HCT116 (cell line): ENCODE data around the gene DCAF10. TPM values are rescaled to one million over a fixed set of nuclear protein-coding genes. Genes with fewer than 3 reads are reported as not detected.

Experiments used
- ATAC-seq: fragments of 200-7000 bp; cut with Tn5 transposase; 2 replicates; pipeline ENCODE4 v1.9.1; 2020; ENCODE audit warnings: mild to moderate bottlenecking, moderate library complexity
- BruUV-seq: library from RNA; stranded (reverse); fragments of 400-500 nt; replicated peaks from 2 replicates; lab custom pipeline; 2021; lab: Mats Ljungman, UMichigan
- CTCF ChIA-PET: fragments of 300-600 bp; sonication (Branson Sonifier 250); formaldehyde crosslinking; loops from one replicate; lab custom pipeline; 2021; ENCODE audit warnings: antibody characterized with exemption; lab: Charles Lee
- POLR2A ChIA-PET: fragments of 300-600, 350-600 bp; sonication (Branson Sonifier 250); formaldehyde crosslinking; loops from one replicate; lab custom pipeline; 2021; ENCODE audit warnings: antibody characterized with exemption; lab: Charles Lee
- RAD21 ChIA-PET, 2 experiments: fragments of 300-600 bp; sonication (Branson Sonifier 250); formaldehyde crosslinking; loops; one replicate each; lab custom pipeline; 2023; ENCODE audit warnings: low total read pairs in 2 of 2; ENCODE audit not compliant: uncharacterized antibody in 2 of 2, unreplicated experiment in 2 of 2, low non-redundant PET in 1 of 2; lab: Charles Lee
- DNase-seq: peaks from one replicate; pipeline ENCODE4 v3.0.0-alpha.2; 2010; ENCODE audit warnings: low read depth, low spot score
- H2AFZ ChIP-seq: fragments of 200-600 bp; shearing (Covaris generic), sonication (generic); 2 replicates; pipeline ENCODE4 v1.6.1; 2017; ENCODE audit warnings: low read depth, mixed run types, mixed read lengths, antibody characterized with exemption, low read length; ENCODE audit not compliant: poor library complexity, severe bottlenecking
- H3K27ac ChIP-seq: 2 replicates; pipeline ENCODE4 v1.5.1; 2012; ENCODE audit warnings: low read depth, low read length
- H3K27me3 ChIP-seq: fragments of 200-600 bp; sonication (generic); 2 replicates; pipeline ENCODE4 v1.6.1; 2016; ENCODE audit warnings: mixed run types, low read length, mixed read lengths; ENCODE audit not compliant: insufficient read depth
- H3K36me3 ChIP-seq, 2 experiments: fragments of 200-500 bp in 1 of 2; fragments of 200-600 bp in 1 of 2; sonication (Bioruptor generic) in 1 of 2; sonication (generic) in 1 of 2; 2 replicates each; pipeline versions ENCODE4 v1.5.1 to v1.6.1; 2014 to 2016; ENCODE audit warnings: low read length in 2 of 2, inconsistent platforms in 1 of 2, mixed read lengths in 1 of 2, mixed run types in 1 of 2; ENCODE audit not compliant: insufficient read depth in 2 of 2, control insufficient read depth in 1 of 2
- H3K4me1 ChIP-seq, 2 experiments: fragments of 200-600 bp in 1 of 2; sonication (generic) in 1 of 2; 2 replicates each; pipeline versions ENCODE4 v1.5.1 to v1.6.1; 2012 to 2017; ENCODE audit warnings: low read length in 2 of 2, inconsistent platforms in 1 of 2, mild to moderate bottlenecking in 1 of 2, mixed read lengths in 1 of 2, mixed run types in 1 of 2, moderate library complexity in 1 of 2; ENCODE audit not compliant: insufficient read depth in 2 of 2, control insufficient read depth in 1 of 2
- H3K4me2 ChIP-seq: fragments of 200-600 bp; sonication (generic); 2 replicates; pipeline ENCODE4 v1.6.1; 2017; ENCODE audit warnings: mixed run types, low read length, mixed read lengths
- H3K4me3 ChIP-seq, 2 experiments: fragments of 200-600 bp in 1 of 2; sonication (generic) in 1 of 2; replicated peaks in 1 of 2; 2 replicates each; pipeline ENCODE4 v1.5.1; 2011 to 2016; ENCODE audit warnings: low read length in 2 of 2, control low read depth in 1 of 2, low read depth in 1 of 2, mild to moderate bottlenecking in 1 of 2, mixed read lengths in 1 of 2, mixed run types in 1 of 2
- H3K79me2 ChIP-seq: fragments of 200-600 bp; sonication (generic); 2 replicates; pipeline ENCODE4 v1.6.1; 2017; ENCODE audit warnings: mild to moderate bottlenecking, mixed run types, low read length, moderate library complexity, mixed read lengths; ENCODE audit not compliant: insufficient read depth
- H3K9ac ChIP-seq: fragments of 200-600 bp; sonication (generic); 2 replicates; pipeline ENCODE4 v1.6.1; 2016; ENCODE audit warnings: low read length, mixed read lengths
- H3K9me2 ChIP-seq: fragments of 200-600 bp; sonication (generic), shearing (Covaris generic); 2 replicates; pipeline ENCODE4 v1.6.1; 2017; ENCODE audit warnings: mixed run types, mild to moderate bottlenecking, moderate library complexity; ENCODE audit not compliant: insufficient read depth
- H3K9me3 ChIP-seq, 2 experiments: fragments of 200-500 bp in 1 of 2; fragments of 200-600 bp in 1 of 2; sonication (Bioruptor generic) in 1 of 2; sonication (generic) in 1 of 2; 2 replicates each; pipeline ENCODE4 v1.6.1; 2014 to 2017; ENCODE audit warnings: low read length in 2 of 2, mixed read lengths in 2 of 2, inconsistent platforms in 1 of 2, low read depth in 1 of 2, mild to moderate bottlenecking in 1 of 2, mixed run types in 1 of 2, moderate library complexity in 1 of 2; ENCODE audit not compliant: control insufficient read depth in 1 of 2, insufficient read depth in 1 of 2
- H4K20me1 ChIP-seq: fragments of 200-600 bp; sonication (generic), shearing (Covaris generic); 2 replicates; pipeline ENCODE4 v1.6.1; 2017; ENCODE audit warnings: mixed run types, mild to moderate bottlenecking, moderate library complexity; ENCODE audit not compliant: insufficient read depth
- EGR1 ChIP-seq: IDR thresholded peaks from 2 replicates; pipeline ENCODE4 v1.6.1; 2012; ENCODE audit warnings: low read depth
- EZH2 ChIP-seq: fragments of 200-600 bp; sonication (generic); IDR thresholded peaks from 2 replicates; pipeline ENCODE4 v1.6.1; 2017; ENCODE audit warnings: antibody characterized with exemption, mixed run types
- FOSL1 ChIP-seq: IDR thresholded peaks from 2 replicates; pipeline ENCODE4 v1.6.1; 2012; ENCODE audit warnings: low read depth
- POLR2AphosphoS5 ChIP-seq: IDR thresholded peaks from 2 replicates; pipeline ENCODE4 v1.6.1; 2011; ENCODE audit warnings: mild to moderate bottlenecking, low read depth, low read length, moderate library complexity
- REST ChIP-seq: IDR thresholded peaks from 2 replicates; pipeline ENCODE4 v1.6.1; 2012; ENCODE audit warnings: low read depth
- SP1 ChIP-seq: IDR thresholded peaks from 2 replicates; pipeline ENCODE4 v1.6.1; 2012; ENCODE audit warnings: low read depth
- TCF7L2 ChIP-seq: IDR thresholded peaks from 2 replicates; pipeline ENCODE4 v1.7.0; 2011; ENCODE audit warnings: borderline replicate concordance, inconsistent platforms; ENCODE audit not compliant: insufficient read depth, insufficient read length; ENCODE audit errors: extremely low read depth
- YY1 ChIP-seq: IDR thresholded peaks from 2 replicates; pipeline ENCODE4 v1.6.1; 2011; ENCODE audit warnings: low read length, low read depth, moderate library complexity, mild to moderate bottlenecking; ENCODE audit not compliant: insufficient replicate concordance; ENCODE audit errors: extremely low read depth
- intact Hi-C: fragments of 100-400 bp; cut with micrococcal nuclease; formaldehyde crosslinking; loops from 2 replicates; pipeline ENCODE4 v1.10.0; 2022
- total RNA-seq: library from RNA; stranded (reverse); gene quantifications from one replicate; pipeline ENCODE4 v1.2.1, GENCODE V29; 2021; ENCODE audit not compliant: unreplicated experiment
- TF ChIP-seq, protein P1 (sequence below): IDR thresholded peaks from 2 replicates; pipeline ENCODE4 v1.6.1; 2012

Gene DCAF10
- total RNA-seq, 1 experiment from 2014 or later, result 20.6 TPM

DNA sequence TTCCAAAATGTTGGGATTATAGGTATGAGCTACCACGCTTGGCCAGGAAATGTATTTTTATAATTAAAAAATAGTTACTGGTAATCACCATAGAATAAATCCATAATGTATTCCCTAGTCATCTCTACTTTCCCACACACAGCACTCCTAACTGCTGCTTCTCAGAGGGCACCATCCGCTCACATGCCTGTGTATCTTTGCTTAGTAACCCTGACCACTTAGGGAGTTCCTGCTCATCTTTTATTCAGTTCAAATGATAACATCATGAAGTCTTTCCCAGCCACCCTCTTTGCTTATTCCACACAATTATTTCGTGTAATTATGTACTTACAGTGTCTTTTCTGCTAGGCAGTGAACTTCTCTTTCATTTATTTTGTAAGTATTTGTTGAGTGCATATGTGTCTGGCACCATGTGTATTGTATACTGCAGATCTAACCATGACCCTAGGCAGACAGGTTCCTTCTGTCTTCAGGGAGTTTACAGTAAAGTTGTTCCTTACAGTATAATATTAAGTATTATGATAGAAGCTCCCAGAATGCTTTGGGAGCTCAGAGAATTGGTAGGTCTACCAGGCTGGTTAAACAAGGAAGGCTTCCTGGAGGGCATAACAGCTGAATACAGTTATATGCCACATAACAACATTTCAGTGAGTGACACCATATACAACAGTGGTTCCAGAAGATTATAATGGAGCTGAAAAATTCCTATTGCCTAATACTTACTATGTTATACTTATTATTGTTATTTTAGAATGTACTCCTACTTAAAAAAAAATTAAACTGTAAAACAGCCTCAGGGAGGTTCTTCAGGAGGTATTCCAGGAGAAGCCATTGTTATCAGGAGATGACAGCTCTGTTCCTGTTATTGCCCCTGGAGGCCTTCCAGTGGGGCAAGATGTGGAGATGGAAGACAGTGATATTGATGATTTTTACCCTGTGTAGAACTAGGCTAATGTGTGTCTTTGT is 39.2 kb downstream of the DCAF10 start (continued):
- TF ChIP-seq, protein P1, sequence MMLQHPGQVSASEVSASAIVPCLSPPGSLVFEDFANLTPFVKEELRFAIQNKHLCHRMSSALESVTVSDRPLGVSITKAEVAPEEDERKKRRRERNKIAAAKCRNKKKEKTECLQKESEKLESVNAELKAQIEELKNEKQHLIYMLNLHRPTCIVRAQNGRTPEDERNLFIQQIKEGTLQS, result no peak
- no peak for TF ChIP-seq POLR2AphosphoS5
- no peak for TF ChIP-seq EZH2
- no peak for TF ChIP-seq SP1
- no peak for TF ChIP-seq REST
- no peak for TF ChIP-seq TCF7L2

GRCh38 chr9:37840560-37841194 is 40.1 kb downstream of the DCAF10 start:
- peak; percentile 57; the same call in 1 of the 2 replicates for ATAC-seq
- CTCF ChIA-PET, result no interaction called here
- BruUV-seq, result no TSS peak
- H3K9ac ChIP-seq, result no peak overlapping the region
- POLR2A ChIA-PET, result no interaction called here
- intact Hi-C loops, result no loop called here
- H3K27me3 ChIP-seq, result no peaks in the 10 kb centered on the region
- peak; percentile 1 for DNase-seq
- H3K4me2 ChIP-seq, result no peak overlapping the region
- TF ChIP-seq FOSL1 (peak; percentile 33; the same call in 1 of the 2 replicates), EGR1 (0 out of 2 replicates have a peak, but pooled peaks have one; percentile 12), YY1 (no peak), TCF7L2 (no peak)
- TF ChIP-seq, protein P1, result no peak
- 0 out of 4 replicates have a peak, but pooled peaks cover 0 to 2% of the 10 kb centered on the region in 2 experiments for H3K36me3 ChIP-seq
- H4K20me1 ChIP-seq, result no peaks in the 10 kb centered on the region
- H3K9me3 ChIP-seq, result no peaks in the 10 kb centered on the region
- H3K4me3 ChIP-seq, result no peak overlapping the region
- peaks cover 0 to 5% of the 10 kb centered on the region in 2 experiments; a peak in 1 of 4 replicates for H3K4me1 ChIP-seq
- no peaks in the 10 kb centered on the region for H3K9me2 ChIP-seq
- H3K79me2 ChIP-seq, result peaks cover 4% of the 10 kb centered on the region; the same call in 1 of the 2 replicates
- H3K27ac ChIP-seq, result no peak overlapping the region
- RAD21 ChIA-PET, result no interaction called here
- no peak overlapping the region for H2AFZ ChIP-seq
